ENCODE results near the gene ANKS6. TPM values are rescaled to one million over a fixed set of nuclear protein-coding genes. Genes with fewer than 3 reads are reported as not detected.

Gene ANKS6
- total and polyA plus RNA-seq, 10 of the 15 experiments (the other 5 are each of a cell fraction or from before 2014, with no cell fraction given) = 2.0 to 16.2 (median 6.1) TPM

DNA sequence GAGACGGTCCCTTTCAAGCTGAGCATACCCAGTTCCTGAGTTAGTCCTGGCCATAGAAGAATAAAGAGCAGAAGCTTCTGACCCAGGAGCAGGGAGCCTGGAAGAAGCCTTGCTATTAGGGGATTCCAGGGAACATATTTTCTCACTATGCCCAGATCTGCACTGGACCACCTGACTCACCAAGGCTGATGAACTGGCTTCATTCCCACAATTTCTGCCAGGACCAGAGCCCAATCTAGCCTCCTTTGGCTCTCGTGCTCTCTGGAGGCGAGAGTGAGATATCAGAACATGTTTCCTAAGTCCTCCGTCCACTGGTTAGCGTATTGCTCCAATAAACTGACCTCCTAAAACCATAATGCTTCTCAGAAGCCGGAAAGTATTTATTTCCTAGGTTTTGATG is 97.5 kb downstream of the ANKS6 start:
- in situ Hi-C loops (cut with MboI) = no loop called here

More for the DNA sequence above, 97.5 kb downstream of the ANKS6 start:
- Histone ChIP-seq H3K27ac (ENCODE audit: control insufficient read depth, insufficient read depth) (no peak overlapping the region), H3K27me3 (replicated peaks in 1 of 2; ENCODE audit: control insufficient read depth in 2 of 2, insufficient read depth in 2 of 2, low read length in 1 of 2) (peaks cover 2 to 4% of the 10 kb centered on the region in 2 experiments; a peak in 3 of 4 replicates), H3K4me3 (no peak overlapping the region), H3K9me3 (replicated peaks; ENCODE audit: control insufficient read depth, insufficient read depth, low read length) (no peaks in the 10 kb centered on the region), H3K9ac (ENCODE audit: control insufficient read depth, insufficient read depth, low read length) (no peak overlapping the region), H3K4me2 (ENCODE audit: control insufficient read depth, insufficient read depth) (no peak overlapping the region), H3K4me1 (ENCODE audit: control insufficient read depth, insufficient read depth, low read length) (no peaks in the 10 kb centered on the region), H3K79me2 (ENCODE audit: control insufficient read depth, insufficient read depth, low read length) (no peaks in the 10 kb centered on the region), H3K36me3 (ENCODE audit: control insufficient read depth in 2 of 2, insufficient read depth in 2 of 2, low read length in 1 of 2) (no peaks in the 10 kb centered on the region), H2AFZ (ENCODE audit: control insufficient read depth, low read depth, low read length) (no peak overlapping the region), H4K20me1 (ENCODE audit: control insufficient read depth, insufficient read depth) (no peaks in the 10 kb centered on the region; the same call in 1 of the 2 replicates)
- ChIA-PET RAD21 (ENCODE audit: unreplicated experiment) (no interaction called here), POLR2A (no interaction called here), SMC1A (ENCODE audit: uncharacterized antibody, unreplicated experiment) (no interaction called here), CTCF (no interaction called here)
- TF ChIP-seq SUPT20H (IDR thresholded peaks at IDR 0.05; ENCODE audit: borderline replicate concordance, control insufficient read depth, low read depth, low read length) = no peak
- TF ChIP-seq, protein P1, sequence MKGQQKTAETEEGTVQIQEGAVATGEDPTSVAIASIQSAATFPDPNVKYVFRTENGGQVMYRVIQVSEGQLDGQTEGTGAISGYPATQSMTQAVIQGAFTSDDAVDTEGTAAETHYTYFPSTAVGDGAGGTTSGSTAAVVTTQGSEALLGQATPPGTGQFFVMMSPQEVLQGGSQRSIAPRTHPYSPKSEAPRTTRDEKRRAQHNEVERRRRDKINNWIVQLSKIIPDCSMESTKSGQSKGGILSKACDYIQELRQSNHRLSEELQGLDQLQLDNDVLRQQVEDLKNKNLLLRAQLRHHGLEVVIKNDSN (IDR thresholded peaks at IDR 0.05; ENCODE audit: borderline replicate concordance, extremely low read length, insufficient read depth, low read depth, low read length) = no peak
- TF ChIP-seq HDGF (IDR thresholded peaks at IDR 0.05) = no peak
- no peak for TF ChIP-seq ZNF622 (IDR thresholded peaks at IDR 0.05)
- TF ChIP-seq CREM (IDR thresholded peaks at IDR 0.05; ENCODE audit: low read depth) = no peak
- TF ChIP-seq, protein P2, sequence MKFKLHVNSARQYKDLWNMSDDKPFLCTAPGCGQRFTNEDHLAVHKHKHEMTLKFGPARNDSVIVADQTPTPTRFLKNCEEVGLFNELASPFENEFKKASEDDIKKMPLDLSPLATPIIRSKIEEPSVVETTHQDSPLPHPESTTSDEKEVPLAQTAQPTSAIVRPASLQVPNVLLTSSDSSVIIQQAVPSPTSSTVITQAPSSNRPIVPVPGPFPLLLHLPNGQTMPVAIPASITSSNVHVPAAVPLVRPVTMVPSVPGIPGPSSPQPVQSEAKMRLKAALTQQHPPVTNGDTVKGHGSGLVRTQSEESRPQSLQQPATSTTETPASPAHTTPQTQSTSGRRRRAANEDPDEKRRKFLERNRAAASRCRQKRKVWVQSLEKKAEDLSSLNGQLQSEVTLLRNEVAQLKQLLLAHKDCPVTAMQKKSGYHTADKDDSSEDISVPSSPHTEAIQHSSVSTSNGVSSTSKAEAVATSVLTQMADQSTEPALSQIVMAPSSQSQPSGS (IDR thresholded peaks at IDR 0.05; ENCODE audit: low read length) = no peak
- TF ChIP-seq, protein P3, sequence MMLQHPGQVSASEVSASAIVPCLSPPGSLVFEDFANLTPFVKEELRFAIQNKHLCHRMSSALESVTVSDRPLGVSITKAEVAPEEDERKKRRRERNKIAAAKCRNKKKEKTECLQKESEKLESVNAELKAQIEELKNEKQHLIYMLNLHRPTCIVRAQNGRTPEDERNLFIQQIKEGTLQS (IDR thresholded peaks at IDR 0.05; ENCODE audit: borderline replicate concordance, extremely low read depth, low read depth, low read length) = no peak
- FAIRE-seq (no peak), ATAC-seq (no peak), DNase-seq (ENCODE audit: low read depth, low spot score) (no peak)
- intact Hi-C loops (cut with micrococcal nuclease; ENCODE audit: unreplicated experiment) = no loop called here
- 22% methylated on average over 6 of the region's 6 CpGs for WGBS (ENCODE audit: insufficient coverage, insufficient replicate concordance, low lambda C conversion rate, missing lambda C conversion rate)
- BruUV-seq (replicated peaks) = no TSS peak
